Ascending aorta (tissue), 2 donors: Measurements from ENCODE around the gene CYGB. TPM values are rescaled to one million over a fixed set of nuclear protein-coding genes. Genes with fewer than 3 reads are reported as not detected.

ENCODE experiments used
- DNase-seq, 2 donors: peaks; one replicate each; pipeline ENCODE4 v3.0.0-alpha.2; 2019; ENCODE audit warnings: low spot score in 2 of 2
- H3K27ac ChIP-seq, 2 donors: fragments of 200-600 bp; sonication (generic); one replicate each; pipeline ENCODE4 v1.5.1; 2016 to 2017; ENCODE audit warnings: mild to moderate bottlenecking in 1 of 2
- H3K27me3 ChIP-seq: fragments of 200-600 bp; sonication (generic); one replicate; pipeline ENCODE4 v1.5.1; 2017
- H3K36me3 ChIP-seq, 2 donors: fragments of 200-600 bp; sonication (generic); one replicate each; pipeline ENCODE4 v1.5.1; 2016
- H3K4me1 ChIP-seq, 2 donors: fragments of 200-600 bp; sonication (generic); one replicate each; pipeline ENCODE4 v1.5.1; 2016 to 2017; ENCODE audit warnings: mild to moderate bottlenecking in 1 of 2
- H3K4me3 ChIP-seq, 2 donors: fragments of 200-600 bp; sonication (generic); one replicate each; pipeline ENCODE4 v1.5.1; 2016 to 2017; ENCODE audit warnings: mild to moderate bottlenecking in 1 of 2
- H3K9me3 ChIP-seq, 2 donors: fragments of 200-600 bp; sonication (generic); one replicate each; pipeline ENCODE4 v1.5.1; 2016
- intact Hi-C: fragments of 100-400 bp; cut with DNase I; formaldehyde crosslinking; loops from one replicate; pipeline ENCODE4 v1.15.1; 2023
- total RNA-seq: library from RNA; depleted of rRNA; stranded (reverse); fragments of >200 nt; gene quantifications from one replicate; pipeline ENCODE4 v1.1.0, GENCODE V29; 2016
- TF ChIP-seq, protein P1 (sequence below), 3 experiments: fragments of 200-600 bp in 2 of 3; fragments of 450-650 bp in 1 of 3; sonication (generic) in 2 of 3; IDR thresholded peaks; one replicate each; pipeline ENCODE4 v1.5.1; 2016 to 2019; ENCODE audit warnings: antibody characterized with exemption in 3 of 3, mild to moderate bottlenecking in 1 of 3, moderate library complexity in 1 of 3

Gene CYGB
- total RNA-seq, 1 donor from 2014 or later: 60.7 TPM

DNA sequence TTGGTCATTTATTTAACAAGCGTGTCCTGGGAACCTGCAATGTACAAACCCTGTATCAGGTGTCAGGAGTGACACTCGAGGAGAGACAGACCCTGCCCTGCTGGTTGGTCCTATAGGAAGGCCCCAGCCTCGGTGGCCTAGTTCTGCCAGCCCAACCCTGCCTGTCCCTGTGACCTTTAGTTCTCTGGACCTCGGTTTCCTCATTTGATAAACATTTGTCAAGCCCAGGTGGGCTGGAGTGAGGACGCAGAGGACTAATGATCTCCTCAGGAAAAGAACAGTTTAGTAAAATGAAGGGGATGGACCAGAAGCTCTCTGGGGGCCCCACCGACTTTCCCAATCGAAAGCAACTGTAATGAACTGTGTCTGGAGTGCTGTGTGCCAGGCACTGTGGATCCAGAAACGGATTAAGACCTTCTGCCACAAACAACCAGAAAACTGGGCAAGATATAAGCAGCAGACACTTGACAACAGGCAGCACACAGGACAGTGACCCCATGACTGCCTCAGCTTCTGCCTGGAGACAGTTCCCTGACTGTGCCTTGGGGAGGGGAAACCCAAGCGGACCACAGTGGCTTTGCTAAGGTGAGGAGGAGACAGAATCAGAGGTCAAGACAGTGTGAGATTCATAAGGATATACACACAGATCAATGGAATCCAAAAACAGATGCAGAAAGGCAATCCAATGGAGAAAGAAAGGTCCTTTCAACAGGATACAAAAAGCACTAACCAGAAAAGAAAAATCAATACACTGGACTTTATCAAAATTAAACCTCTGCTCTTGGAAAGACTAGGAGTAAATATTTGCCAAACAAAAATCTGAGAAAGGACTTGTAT lies 11.1 kb upstream of the CYGB start:
- no peak for DNase-seq
- Histone ChIP-seq H3K4me3 (no peak overlapping the region), H3K9me3 (no peaks in the 10 kb centered on the region), H3K36me3 (no peaks in the 10 kb centered on the region), H3K27ac (no peak overlapping the region), H3K4me1 (no peaks in the 10 kb centered on the region), H3K27me3 (peaks cover 3% of the 10 kb centered on the region)
- intact Hi-C loops: no loop called here
- TF ChIP-seq, protein P1, sequence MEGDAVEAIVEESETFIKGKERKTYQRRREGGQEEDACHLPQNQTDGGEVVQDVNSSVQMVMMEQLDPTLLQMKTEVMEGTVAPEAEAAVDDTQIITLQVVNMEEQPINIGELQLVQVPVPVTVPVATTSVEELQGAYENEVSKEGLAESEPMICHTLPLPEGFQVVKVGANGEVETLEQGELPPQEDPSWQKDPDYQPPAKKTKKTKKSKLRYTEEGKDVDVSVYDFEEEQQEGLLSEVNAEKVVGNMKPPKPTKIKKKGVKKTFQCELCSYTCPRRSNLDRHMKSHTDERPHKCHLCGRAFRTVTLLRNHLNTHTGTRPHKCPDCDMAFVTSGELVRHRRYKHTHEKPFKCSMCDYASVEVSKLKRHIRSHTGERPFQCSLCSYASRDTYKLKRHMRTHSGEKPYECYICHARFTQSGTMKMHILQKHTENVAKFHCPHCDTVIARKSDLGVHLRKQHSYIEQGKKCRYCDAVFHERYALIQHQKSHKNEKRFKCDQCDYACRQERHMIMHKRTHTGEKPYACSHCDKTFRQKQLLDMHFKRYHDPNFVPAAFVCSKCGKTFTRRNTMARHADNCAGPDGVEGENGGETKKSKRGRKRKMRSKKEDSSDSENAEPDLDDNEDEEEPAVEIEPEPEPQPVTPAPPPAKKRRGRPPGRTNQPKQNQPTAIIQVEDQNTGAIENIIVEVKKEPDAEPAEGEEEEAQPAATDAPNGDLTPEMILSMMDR (IDR thresholded peaks at IDR 0.05): no peak

DNA sequence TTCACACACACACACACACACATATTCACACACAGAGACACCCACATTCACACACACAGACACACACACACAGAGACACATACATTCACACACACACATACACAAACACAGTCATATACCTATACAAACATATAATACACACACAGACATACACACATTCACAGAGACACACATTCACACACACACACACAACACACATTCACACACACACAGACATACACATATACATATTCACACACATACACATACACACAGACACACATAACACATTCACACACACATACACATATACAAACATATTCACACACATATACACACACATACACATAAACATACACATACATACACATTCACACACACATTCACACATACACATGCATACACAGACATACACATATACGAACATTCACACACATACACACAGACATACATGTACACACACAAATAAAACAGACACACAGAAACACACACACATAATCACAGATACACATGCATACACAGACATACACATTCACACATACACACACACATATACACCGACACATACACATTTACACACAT lies 10.2 kb upstream of the CYGB start:
- TF ChIP-seq, protein P1 (IDR thresholded peaks at IDR 0.05): no peak
- intact Hi-C loops: loop anchor here (1.0 kb wide), 1 partner anchor 24 kb away; no protein-coding TSS in a partner anchor
- no peak overlapping the region for H3K4me3 ChIP-seq
- H3K27me3 ChIP-seq: peaks cover 3% of the 10 kb centered on the region
- H3K4me1 ChIP-seq: no peaks in the 10 kb centered on the region
- no peaks in the 10 kb centered on the region for H3K9me3 ChIP-seq
- H3K27ac ChIP-seq: no peak overlapping the region
- H3K36me3 ChIP-seq: no peaks in the 10 kb centered on the region
- DNase-seq: no peak

DNA sequence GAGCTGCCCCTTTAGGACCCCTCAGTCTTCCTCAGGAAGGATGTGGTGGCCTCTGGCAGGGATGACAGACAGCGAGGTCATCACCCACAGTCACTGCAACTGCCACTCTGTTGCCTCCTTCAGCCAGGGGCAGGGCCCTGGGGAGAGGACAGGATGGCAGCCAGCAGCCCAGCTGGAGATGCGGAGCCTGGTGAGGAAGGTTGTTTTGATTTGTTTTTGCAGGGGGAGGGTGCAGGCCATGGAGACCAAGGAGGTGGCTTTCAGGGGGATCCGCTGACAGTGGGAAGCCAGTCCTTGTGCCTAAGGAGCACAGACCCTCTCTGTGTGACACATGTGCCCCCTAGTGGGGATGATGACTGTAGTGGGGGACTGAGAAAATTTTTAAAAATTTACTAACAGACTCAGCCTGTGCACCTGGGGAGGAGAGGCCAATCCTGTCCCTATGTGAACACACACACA lies 9.7 kb upstream of the CYGB start:
- Histone ChIP-seq H3K4me1 (no peaks in the 10 kb centered on the region), H3K9me3 (no peaks in the 10 kb centered on the region), H3K4me3 (no peak overlapping the region), H3K27ac (no peak overlapping the region), H3K27me3 (peaks cover 3% of the 10 kb centered on the region), H3K36me3 (no peaks in the 10 kb centered on the region)
- DNase-seq: peak in 1 of 2 donors; percentile 74
- TF ChIP-seq, protein P1 (IDR thresholded peaks at IDR 0.05): peak; percentile 46 to 74 (median 63)
- intact Hi-C loops: loop anchor here (1.0 kb wide), 1 partner anchor 24 kb away; no protein-coding TSS in a partner anchor

DNA sequence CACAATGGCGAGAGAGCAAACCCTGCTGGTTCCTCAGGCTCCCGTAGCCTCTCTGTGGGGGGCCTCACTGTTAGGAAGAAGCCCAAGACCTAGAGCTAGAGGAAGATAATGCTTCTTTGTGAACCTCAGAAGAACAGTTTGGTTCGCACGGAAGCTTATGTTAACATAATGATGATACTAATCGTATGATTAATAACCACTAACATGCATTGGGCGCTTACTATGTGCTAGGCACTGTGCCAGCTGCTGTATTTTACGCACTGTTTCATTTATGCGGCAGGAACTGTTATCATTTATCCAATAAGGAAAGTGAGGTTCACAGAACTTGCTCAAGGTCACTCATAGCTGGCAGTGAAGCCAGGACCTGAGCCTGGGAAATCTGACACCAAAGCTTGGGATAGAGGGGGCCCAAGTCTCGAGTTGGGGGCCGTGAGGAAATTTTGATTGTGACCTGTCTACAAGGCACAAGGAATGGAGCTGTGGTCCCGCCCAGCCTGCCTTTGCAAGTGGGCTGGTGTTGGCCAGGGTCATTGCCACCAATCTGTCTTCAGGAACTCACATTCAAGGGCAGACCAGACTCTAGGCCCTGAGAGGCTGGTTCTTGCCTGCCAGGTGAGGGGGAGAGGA lies 9.2 kb upstream of the CYGB start:
- DNase-seq: no peak
- Histone ChIP-seq H3K36me3 (no peaks in the 10 kb centered on the region), H3K27me3 (peaks cover 3% of the 10 kb centered on the region), H3K4me3 (no peak overlapping the region), H3K4me1 (no peaks in the 10 kb centered on the region), H3K27ac (no peak overlapping the region), H3K9me3 (no peaks in the 10 kb centered on the region)
- TF ChIP-seq, protein P1 (IDR thresholded peaks at IDR 0.05): no peak
- intact Hi-C loops: loop anchor here (1.0 kb wide), 1 partner anchor 23 kb away; no protein-coding TSS in a partner anchor

DNA sequence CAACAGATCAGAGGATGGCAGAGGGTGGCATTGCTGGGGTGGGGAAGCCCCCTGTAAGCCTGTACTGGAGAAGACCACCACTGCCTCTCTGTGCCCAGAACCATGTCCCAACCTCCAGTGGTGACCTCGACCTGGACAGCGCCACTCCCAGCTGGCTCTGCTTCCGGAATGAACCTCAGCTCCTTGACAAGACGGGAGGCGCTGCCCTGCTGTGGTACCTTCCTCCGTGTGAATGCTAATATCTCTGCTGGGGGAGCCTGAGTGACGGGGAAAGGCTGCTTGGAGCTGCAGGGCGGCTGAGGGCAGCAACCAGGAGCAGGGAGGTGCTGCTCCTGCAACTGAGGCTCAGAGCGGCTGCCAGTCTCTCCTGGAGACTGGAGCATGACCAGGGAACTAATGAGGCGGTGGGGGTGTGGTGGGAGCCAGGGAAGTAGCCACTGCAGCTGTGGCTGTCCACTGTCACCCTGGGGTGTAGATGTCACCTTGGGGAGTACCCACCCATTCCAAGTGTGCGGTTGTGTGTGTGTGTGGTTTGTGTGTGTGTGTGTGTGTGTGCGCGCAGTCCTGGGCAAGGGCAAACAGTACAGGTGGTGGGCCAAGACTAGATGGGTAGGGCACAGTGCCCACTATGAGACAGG lies 8.5 kb upstream of the CYGB start:
- H3K4me3 ChIP-seq: no peak overlapping the region
- H3K4me1 ChIP-seq: peaks cover 0 to 2% of the 10 kb centered on the region in 2 donors
- H3K9me3 ChIP-seq: no peaks in the 10 kb centered on the region
- DNase-seq: no peak
- H3K36me3 ChIP-seq: no peaks in the 10 kb centered on the region
- H3K27ac ChIP-seq: no peak overlapping the region
- H3K27me3 ChIP-seq: peaks cover 3% of the 10 kb centered on the region
- TF ChIP-seq, protein P1 (IDR thresholded peaks at IDR 0.05): no peak
- intact Hi-C loops: no loop called here
